Heart right ventricle (tissue), 16 donors: ENCODE measurements around the gene CDH13. TPM values are rescaled to one million over a fixed set of nuclear protein-coding genes. Genes with fewer than 3 reads are reported as not detected.

Experiments
- ATAC-seq, 8 donors: fragments of 200-7000 bp; cut with Tn5 transposase; one replicate each; pipeline ENCODE4 v1.9.1; 2020; ENCODE audit warnings: mild to moderate bottlenecking in 8 of 8, moderate library complexity in 8 of 8, moderate number of reproducible peaks in 1 of 8
- DNase-seq, 2 donors: peaks; one replicate each; pipeline ENCODE4 v3.0.0-alpha.2; 2020
- H3K27ac ChIP-seq, 10 donors: fragments of 200-600 bp; sonication (generic) in 2 of 10; one replicate each; pipeline versions ENCODE4 v1.5.0 to v1.8.0; 2020 to 2022; ENCODE audit warnings: mild to moderate bottlenecking in 3 of 10
- H3K27me3 ChIP-seq, 7 donors: fragments of 200-600 bp; one replicate each; pipeline ENCODE4 v1.8.0; 2021 to 2022; ENCODE audit warnings: mild to moderate bottlenecking in 2 of 7
- H3K36me3 ChIP-seq, 9 donors: fragments of 200-600 bp; sonication (generic) in 1 of 9; one replicate each; pipeline versions ENCODE4 v1.5.0 to v1.8.0; 2020 to 2022; ENCODE audit warnings: mild to moderate bottlenecking in 2 of 9
- H3K4me1 ChIP-seq, 9 donors: fragments of 200-600 bp; sonication (generic) in 1 of 9; one replicate each; pipeline versions ENCODE4 v1.5.0 to v1.8.0; 2020 to 2022; ENCODE audit warnings: mild to moderate bottlenecking in 4 of 9
- H3K4me3 ChIP-seq, 10 donors: fragments of 200-600 bp; sonication (generic) in 2 of 10; one replicate each; pipeline versions ENCODE4 v1.5.0 to v1.8.0; 2020 to 2022; ENCODE audit warnings: mild to moderate bottlenecking in 7 of 10, moderate library complexity in 2 of 10
- H3K9me3 ChIP-seq, 11 donors: fragments of 200-600 bp in 10 of 11; sonication (generic) in 2 of 11; one replicate each; pipeline versions ENCODE4 v1.5.0 to v1.8.0; 2013 to 2022; ENCODE audit warnings: mild to moderate bottlenecking in 2 of 11, control low read depth in 1 of 11, moderate library complexity in 1 of 11
- WGBS, 2 donors: extraction: QIAGEN DNeasy Blood & Tissue Kit; methylation state at CpG; one replicate each; pipeline ENCODE4 v1.1.7; 2013; ENCODE audit warnings: inconsistent platforms in 1 of 2; 5-methylcytosine and 5-hydroxymethylcytosine counted together
- intact Hi-C, 10 donors: fragments of 100-400 bp; cut with DNase I; formaldehyde crosslinking; loops; one replicate each; pipeline versions ENCODE4 v1.11.1 to v1.14.2; 2022
- polyA plus RNA-seq, 2 donors: library from polyadenylated mRNA; stranded (reverse); fragments of 200-250 nt; gene quantifications; one replicate each; pipeline ENCODE4 v1.2.3, GENCODE V29; 2013
- total RNA-seq, 10 donors: library from RNA; stranded (reverse); fragmentation: NEBNext Ultra II Directional in 3 of 10; extraction: Animal tissue kit (Norgen Biotek cat#: 25700) in 3 of 10; gene quantifications; one replicate each; pipeline versions ENCODE4 v1.2.1 to v1.2.4, GENCODE V29; 2021 to 2023
- TF ChIP-seq, protein P1 (sequence below), 9 donors: fragments of 200-600 bp; sonication (generic) in 2 of 9; IDR thresholded peaks; one replicate each; pipeline versions ENCODE4 v1.5.0 to v1.8.0; 2021 to 2022; ENCODE audit warnings: antibody characterized with exemption in 9 of 9, mild to moderate bottlenecking in 5 of 9, moderate library complexity in 1 of 9
- donor health status: Arrhythmogenic right ventricular cardiomyopathy.
- donor health status: ischemic (EF 13 %, LVEDD 7.1; RV severe dilation, severe dysfunction).
- donor health status: healthy with polysubstance abuse.
- donor health status: DM: no; HTN: yes; CAD: no.
- donor health status: DM: no; HTN: no; CAD: no.
- donor health status: ischemic (EF 25% LVEDD 6.9; RV normal size, moderate dysfunction).
- donor health status: ischemic (EF 25% LVEDD 5.7; RV mildly dilated, moderate dysfunction).
- donor health status: healthy.
- donor health status: DM: yes; HTN: yes; CAD: no.
- donor health status: Ischemic cardiomyopathy.
- donor health status: ischemic (EF 35%, LVEDD 5.7; RV mildly dilated, moderate dysfunction).
- donor health status: nonischemic (EF 11% LVEDD 7.7; RV severe dilation, severe dysfunction).
- donor health status: DM: yes; HTN: yes; CAD: no.
- donor health status: PGD.
- donor health status: ischemic (EF 29% LVEDD 5.4; RV normal size, mild dysfunction).
- donor health status: nonischemic (EF 23%, LVEDD 6.1; RV moderate dilation, normal function).

CDH13 gene
- total and polyA plus RNA-seq, 12 donors, result 15.5 to 221 (median 168) TPM

DNA sequence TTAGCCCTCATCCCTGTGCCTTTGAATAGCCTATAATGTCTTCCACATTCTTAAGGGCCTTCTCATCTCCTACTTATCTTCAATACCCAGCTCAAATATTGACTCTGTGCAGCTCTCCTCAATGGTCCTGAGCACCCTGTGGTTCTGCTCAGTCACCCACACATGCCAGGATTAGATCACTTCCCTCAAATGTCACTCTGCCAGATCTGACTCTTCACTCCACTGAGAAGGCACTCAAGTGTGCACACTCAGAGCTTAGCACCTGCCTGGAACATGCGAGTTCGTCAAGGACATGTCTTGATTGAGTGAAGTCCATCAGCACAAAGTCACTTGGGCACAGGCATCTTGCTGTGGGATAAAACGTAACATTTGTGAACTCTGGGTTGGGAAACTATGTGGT, 404.8 kb downstream of the CDH13 start:
- no peak for DNase-seq
- H3K4me1 ChIP-seq, result peaks cover 0 to 12% (median 0%) of the 10 kb centered on the region in 9 donors
- WGBS, 2 donors, result 88% methylated on average over 3 of the region's 3 CpGs
- no peak for ATAC-seq
- H3K4me3 ChIP-seq, result no peak overlapping the region
- intact Hi-C loops, result no loop called here
- TF ChIP-seq, protein P1, sequence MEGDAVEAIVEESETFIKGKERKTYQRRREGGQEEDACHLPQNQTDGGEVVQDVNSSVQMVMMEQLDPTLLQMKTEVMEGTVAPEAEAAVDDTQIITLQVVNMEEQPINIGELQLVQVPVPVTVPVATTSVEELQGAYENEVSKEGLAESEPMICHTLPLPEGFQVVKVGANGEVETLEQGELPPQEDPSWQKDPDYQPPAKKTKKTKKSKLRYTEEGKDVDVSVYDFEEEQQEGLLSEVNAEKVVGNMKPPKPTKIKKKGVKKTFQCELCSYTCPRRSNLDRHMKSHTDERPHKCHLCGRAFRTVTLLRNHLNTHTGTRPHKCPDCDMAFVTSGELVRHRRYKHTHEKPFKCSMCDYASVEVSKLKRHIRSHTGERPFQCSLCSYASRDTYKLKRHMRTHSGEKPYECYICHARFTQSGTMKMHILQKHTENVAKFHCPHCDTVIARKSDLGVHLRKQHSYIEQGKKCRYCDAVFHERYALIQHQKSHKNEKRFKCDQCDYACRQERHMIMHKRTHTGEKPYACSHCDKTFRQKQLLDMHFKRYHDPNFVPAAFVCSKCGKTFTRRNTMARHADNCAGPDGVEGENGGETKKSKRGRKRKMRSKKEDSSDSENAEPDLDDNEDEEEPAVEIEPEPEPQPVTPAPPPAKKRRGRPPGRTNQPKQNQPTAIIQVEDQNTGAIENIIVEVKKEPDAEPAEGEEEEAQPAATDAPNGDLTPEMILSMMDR (IDR thresholded peaks at IDR 0.05), result no peak
- no peaks in the 10 kb centered on the region for H3K27me3 ChIP-seq
- H3K27ac ChIP-seq, result no peak overlapping the region
- H3K9me3 ChIP-seq, result no peaks in the 10 kb centered on the region
- peaks cover 0 to 7% (median 0%) of the 10 kb centered on the region in 9 donors for H3K36me3 ChIP-seq

DNA sequence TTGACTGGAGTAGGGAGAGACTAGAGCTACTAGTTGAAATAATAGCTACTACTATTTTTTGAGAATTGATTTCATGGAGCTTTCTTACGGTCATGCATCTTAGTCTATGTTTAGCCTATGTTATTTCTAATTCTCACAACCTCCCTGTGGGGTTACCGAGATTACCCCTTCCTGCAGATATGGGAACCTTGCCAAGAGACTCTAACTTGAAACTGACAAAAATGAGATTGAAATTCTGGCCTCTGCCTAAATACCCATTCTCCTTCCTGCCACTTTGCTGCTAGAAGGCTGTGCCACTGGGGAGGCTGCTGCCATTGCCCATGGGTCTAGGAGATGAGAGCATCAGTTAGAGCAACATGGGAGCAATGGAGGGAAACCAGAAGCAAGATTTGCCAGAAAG, 410.3 kb downstream of the CDH13 start:
- H3K4me1 ChIP-seq, result peaks cover 0 to 13% (median 0%) of the 10 kb centered on the region in 9 donors
- H3K36me3 ChIP-seq, result peaks cover 0 to 7% (median 0%) of the 10 kb centered on the region in 9 donors
- H3K4me3 ChIP-seq, result no peak overlapping the region
- WGBS, 2 donors, result 50 to 63% methylated on average over 2 of the region's 2 CpGs
- H3K27me3 ChIP-seq, result no peaks in the 10 kb centered on the region
- H3K9me3 ChIP-seq, result no peaks in the 10 kb centered on the region
- intact Hi-C loops, result no loop called here
- ATAC-seq, result peak in 3 of 8 donors; percentile 23 to 45 (median 26)
- no peak overlapping the region for H3K27ac ChIP-seq
- TF ChIP-seq, protein P1 (IDR thresholded peaks at IDR 0.05), result no peak
- no peak for DNase-seq

DNA sequence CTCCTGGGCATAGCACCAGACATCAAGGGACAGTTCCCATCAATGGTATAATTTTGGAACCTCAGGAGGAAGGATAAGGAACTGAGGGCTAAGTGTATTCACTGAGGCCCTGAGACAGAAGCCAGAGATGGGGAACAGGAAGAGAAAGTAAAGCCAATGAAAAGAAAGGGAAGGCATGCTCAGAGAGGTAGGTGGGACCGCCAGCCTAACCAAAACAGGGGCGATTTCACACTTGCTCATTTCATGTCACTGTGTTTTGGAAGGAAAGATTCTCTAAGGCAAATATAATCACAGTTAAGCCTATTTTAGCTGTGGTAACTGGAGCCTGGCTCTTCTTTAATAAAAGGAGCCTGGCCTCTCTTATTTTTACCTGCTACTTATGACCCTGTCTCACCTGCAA, 411.1 kb downstream of the CDH13 start:
- TF ChIP-seq, protein P1 (IDR thresholded peaks at IDR 0.05), result no peak
- Histone ChIP-seq H3K9me3 (no peaks in the 10 kb centered on the region), H3K27ac (no peak overlapping the region), H3K27me3 (no peaks in the 10 kb centered on the region), H3K4me1 (peaks cover 0 to 13% (median 0%) of the 10 kb centered on the region in 9 donors), H3K36me3 (peaks cover 0 to 7% (median 0%) of the 10 kb centered on the region in 9 donors), H3K4me3 (no peak overlapping the region)
- 94 to 95% methylated on average over 2 of the region's 2 CpGs for WGBS, 2 donors
- intact Hi-C loops, result no loop called here
- DNase-seq, result no peak
- no peak for ATAC-seq

DNA sequence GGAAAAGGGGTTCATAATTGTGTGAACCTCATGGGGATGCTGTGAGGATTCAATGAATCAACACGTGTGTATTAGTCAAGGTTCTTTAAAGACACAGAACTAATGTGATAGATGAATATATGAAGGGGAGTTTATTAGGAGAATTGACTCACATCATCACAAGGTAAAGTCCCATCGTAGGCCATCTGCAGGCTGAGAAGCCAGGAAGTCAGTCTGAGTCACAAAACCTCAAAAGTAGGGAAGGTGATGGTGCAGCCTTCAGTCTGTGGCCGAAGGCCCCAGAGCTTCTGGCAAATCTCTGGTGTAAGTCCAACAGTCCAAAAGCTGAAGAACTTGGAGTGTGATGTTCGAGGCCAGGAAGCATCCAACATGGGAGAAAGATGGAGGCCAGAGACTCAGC, 413.4 kb downstream of the CDH13 start:
- H3K4me1 ChIP-seq, result peaks cover 0 to 13% (median 0%) of the 10 kb centered on the region in 9 donors
- DNase-seq (no peak), ATAC-seq (no peak)
- no peak overlapping the region for H3K4me3 ChIP-seq
- no peak overlapping the region for H3K27ac ChIP-seq
- no peaks in the 10 kb centered on the region for H3K9me3 ChIP-seq
- intact Hi-C loops, result no loop called here
- TF ChIP-seq, protein P1 (IDR thresholded peaks at IDR 0.05), result no peak
- H3K27me3 ChIP-seq, result no peaks in the 10 kb centered on the region
- WGBS, 2 donors, result 85 to 87% methylated on average over 4 of the region's 4 CpGs
- no peaks in the 10 kb centered on the region for H3K36me3 ChIP-seq
